Vagina (tissue), 2 donors: Measurements from ENCODE around the gene ADAT3.

ENCODE experiments used
- POLR2A ChIP-seq, 2 donors: fragments of 450-650 bp; IDR thresholded peaks; one replicate each; pipeline ENCODE4 v1.6.1; 2017; ENCODE audit warnings: antibody characterized with exemption in 2 of 2, mild to moderate bottlenecking in 2 of 2, moderate library complexity in 2 of 2
- TF ChIP-seq, protein P1 (sequence below), 3 experiments: fragments of 450-650 bp in 2 of 3; fragments of 200-600 bp in 1 of 3; sonication (generic) in 1 of 3; IDR thresholded peaks; one replicate each; pipeline ENCODE4 v1.5.1; 2017 to 2019; ENCODE audit warnings: antibody characterized with exemption in 3 of 3, mild to moderate bottlenecking in 2 of 3, moderate library complexity in 2 of 3

DNA sequence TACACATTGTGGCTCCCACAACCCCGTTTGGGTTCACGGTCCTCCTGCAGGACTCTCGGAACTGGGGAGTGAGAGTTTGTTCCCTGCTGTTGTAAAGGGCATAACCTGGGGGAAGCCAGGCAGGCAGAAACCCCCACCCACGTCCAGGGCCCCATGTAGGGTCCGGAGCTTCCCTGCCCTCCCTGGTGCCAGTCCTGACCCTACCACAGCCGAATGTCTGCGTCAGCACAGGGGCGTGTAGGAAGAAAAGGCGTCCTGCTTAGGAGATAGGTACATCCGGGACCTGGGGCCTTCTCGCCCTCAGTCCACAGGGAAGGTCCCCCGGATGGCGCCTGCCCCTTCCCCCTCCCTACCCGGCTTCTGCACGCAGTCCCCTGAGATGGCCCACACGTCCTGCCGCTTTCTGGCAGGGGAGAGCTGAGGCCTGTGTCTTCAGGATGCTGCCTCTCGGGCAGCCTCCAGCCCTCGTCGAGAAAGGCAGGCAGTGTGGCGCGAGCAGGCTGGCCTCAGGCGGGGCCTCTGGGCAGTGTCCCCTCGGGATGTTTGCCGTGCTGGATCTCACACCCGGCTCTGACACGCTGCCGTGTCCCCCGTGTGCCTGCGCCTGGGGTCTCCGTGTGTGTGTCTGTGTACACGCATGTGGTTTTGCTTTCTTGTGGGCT lies 54.9 kb downstream of the ADAT3 start:
- TF ChIP-seq, protein P1, sequence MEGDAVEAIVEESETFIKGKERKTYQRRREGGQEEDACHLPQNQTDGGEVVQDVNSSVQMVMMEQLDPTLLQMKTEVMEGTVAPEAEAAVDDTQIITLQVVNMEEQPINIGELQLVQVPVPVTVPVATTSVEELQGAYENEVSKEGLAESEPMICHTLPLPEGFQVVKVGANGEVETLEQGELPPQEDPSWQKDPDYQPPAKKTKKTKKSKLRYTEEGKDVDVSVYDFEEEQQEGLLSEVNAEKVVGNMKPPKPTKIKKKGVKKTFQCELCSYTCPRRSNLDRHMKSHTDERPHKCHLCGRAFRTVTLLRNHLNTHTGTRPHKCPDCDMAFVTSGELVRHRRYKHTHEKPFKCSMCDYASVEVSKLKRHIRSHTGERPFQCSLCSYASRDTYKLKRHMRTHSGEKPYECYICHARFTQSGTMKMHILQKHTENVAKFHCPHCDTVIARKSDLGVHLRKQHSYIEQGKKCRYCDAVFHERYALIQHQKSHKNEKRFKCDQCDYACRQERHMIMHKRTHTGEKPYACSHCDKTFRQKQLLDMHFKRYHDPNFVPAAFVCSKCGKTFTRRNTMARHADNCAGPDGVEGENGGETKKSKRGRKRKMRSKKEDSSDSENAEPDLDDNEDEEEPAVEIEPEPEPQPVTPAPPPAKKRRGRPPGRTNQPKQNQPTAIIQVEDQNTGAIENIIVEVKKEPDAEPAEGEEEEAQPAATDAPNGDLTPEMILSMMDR (IDR thresholded peaks at IDR 0.05), result no peak
- TF ChIP-seq POLR2A (IDR thresholded peaks at IDR 0.05), result no peak
